ENCODE measurements around the gene WNT4.

DNA sequence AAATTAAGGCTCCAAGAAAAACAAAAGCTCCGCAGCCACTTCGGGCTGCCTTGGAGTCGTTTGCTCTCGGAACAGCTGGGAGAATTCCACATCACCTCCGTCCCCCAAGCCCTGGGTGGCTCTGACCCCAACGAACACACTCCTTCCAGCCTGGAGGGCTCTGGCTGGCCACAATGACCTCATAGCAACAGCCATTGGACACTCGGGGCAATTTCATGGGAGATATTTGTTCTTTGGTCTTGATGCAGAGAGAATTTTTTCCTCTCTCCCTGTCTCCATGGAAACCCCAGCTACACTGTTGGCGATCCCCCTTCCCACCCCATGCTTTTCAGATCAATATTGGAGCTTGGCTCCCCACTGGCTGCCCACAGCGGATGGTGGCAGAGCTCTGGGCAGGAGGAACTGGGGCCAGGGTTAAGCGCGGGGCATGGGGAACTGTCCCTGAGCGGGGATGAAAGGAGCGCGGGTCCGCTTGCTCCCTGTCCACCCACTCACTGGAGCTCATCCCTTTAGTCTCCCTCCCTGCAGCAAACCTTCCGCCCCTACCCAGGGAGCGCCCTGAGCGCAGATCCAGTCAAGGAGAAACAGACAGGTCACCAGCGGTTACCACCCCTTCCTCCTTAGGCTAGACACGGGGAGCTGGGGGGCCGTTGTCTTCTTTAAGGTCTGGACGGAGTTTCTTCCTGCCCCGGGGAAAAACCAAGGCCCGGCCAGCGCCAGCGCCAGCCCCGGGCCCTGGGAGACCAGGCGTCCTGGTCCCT is 1.2 kb downstream of the WNT4 start:
- TF ChIP-seq TBL1XR1 (IDR thresholded peaks at IDR 0.05; ENCODE audit: low read depth, low read length) (no peak), SMC3 (IDR thresholded peaks at IDR 0.05; ENCODE audit: borderline replicate concordance, low read length) (no peak), CTCF (IDR thresholded peaks at IDR 0.05 in 2 of 3, conservative IDR thresholded peaks at IDR 0.05 in 1 of 3; ENCODE audit: control insufficient read depth in 2 of 3, extremely low read depth in 1 of 3, insufficient read depth in 1 of 3, low read depth in 3 of 3, low read length in 3 of 3) (no peak), JUND (IDR thresholded peaks at IDR 0.05; ENCODE audit: low read depth, low read length) (no peak), YY1 (IDR thresholded peaks at IDR 0.05; ENCODE audit: low read depth, low read length) (no peak)
- TF ChIP-seq, protein P1, sequence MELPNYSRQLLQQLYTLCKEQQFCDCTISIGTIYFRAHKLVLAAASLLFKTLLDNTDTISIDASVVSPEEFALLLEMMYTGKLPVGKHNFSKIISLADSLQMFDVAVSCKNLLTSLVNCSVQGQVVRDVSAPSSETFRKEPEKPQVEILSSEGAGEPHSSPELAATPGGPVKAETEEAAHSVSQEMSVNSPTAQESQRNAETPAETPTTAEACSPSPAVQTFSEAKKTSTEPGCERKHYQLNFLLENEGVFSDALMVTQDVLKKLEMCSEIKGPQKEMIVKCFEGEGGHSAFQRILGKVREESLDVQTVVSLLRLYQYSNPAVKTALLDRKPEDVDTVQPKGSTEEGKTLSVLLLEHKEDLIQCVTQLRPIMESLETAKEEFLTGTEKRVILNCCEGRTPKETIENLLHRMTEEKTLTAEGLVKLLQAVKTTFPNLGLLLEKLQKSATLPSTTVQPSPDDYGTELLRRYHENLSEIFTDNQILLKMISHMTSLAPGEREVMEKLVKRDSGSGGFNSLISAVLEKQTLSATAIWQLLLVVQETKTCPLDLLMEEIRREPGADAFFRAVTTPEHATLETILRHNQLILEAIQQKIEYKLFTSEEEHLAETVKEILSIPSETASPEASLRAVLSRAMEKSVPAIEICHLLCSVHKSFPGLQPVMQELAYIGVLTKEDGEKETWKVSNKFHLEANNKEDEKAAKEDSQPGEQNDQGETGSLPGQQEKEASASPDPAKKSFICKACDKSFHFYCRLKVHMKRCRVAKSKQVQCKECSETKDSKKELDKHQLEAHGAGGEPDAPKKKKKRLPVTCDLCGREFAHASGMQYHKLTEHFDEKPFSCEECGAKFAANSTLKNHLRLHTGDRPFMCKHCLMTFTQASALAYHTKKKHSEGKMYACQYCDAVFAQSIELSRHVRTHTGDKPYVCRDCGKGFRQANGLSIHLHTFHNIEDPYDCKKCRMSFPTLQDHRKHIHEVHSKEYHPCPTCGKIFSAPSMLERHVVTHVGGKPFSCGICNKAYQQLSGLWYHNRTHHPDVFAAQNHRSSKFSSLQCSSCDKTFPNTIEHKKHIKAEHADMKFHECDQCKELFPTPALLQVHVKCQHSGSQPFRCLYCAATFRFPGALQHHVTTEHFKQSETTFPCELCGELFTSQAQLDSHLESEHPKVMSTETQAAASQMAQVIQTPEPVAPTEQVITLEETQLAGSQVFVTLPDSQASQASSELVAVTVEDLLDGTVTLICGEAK (IDR thresholded peaks at IDR 0.05; ENCODE audit: borderline replicate concordance): no peak
